GM19193 (cell line): Measurements from ENCODE around the gene MYO5B.

Experiments
- POLR2A ChIP-seq: IDR thresholded peaks from 4 replicates; pipeline ENCODE4 v1.6.1; 2011; ENCODE audit not compliant: insufficient read depth, insufficient read length; ENCODE audit errors: extremely low read depth

Gene MYO5B

GRCh38 chr18:50044402-50044801 is 150.5 kb downstream of the MYO5B start:
- TF ChIP-seq POLR2A, result no peak

GRCh38 chr18:50042611-50043010 is 152.3 kb downstream of the MYO5B start:
- TF ChIP-seq POLR2A, result no peak

GRCh38 chr18:50039746-50040145 is 155.2 kb downstream of the MYO5B start:
- TF ChIP-seq POLR2A, result no peak

GRCh38 chr18:50038448-50038847 is 156.5 kb downstream of the MYO5B start:
- no peak for TF ChIP-seq POLR2A

- no peak for TF ChIP-seq POLR2A
These were observed 160.9 kb downstream of the MYO5B start for GRCh38 chr18:50034029-50034428.

GRCh38 chr18:50033004-50033403 is 161.9 kb downstream of the MYO5B start:
- TF ChIP-seq POLR2A, result no peak

GRCh38 chr18:50030146-50030545 is 164.8 kb downstream of the MYO5B start:
- TF ChIP-seq POLR2A, result no peak

- no peak for TF ChIP-seq POLR2A
These were observed 167.0 kb downstream of the MYO5B start for GRCh38 chr18:50027996-50028395.

GRCh38 chr18:50024466-50024865 is 170.5 kb downstream of the MYO5B start:
- no peak for TF ChIP-seq POLR2A

- no peak for TF ChIP-seq POLR2A
These were observed 172.0 kb downstream of the MYO5B start for GRCh38 chr18:50022985-50023384.

GRCh38 chr18:50014606-50015005 is 180.3 kb downstream of the MYO5B start:
- no peak for TF ChIP-seq POLR2A

- TF ChIP-seq POLR2A, result no peak
These were observed 181.4 kb downstream of the MYO5B start for GRCh38 chr18:50013363-50014138.

GRCh38 chr18:50011813-50012435 is 183.0 kb downstream of the MYO5B start:
- TF ChIP-seq POLR2A, result no peak

- TF ChIP-seq POLR2A, result no peak
These were observed 185.1 kb downstream of the MYO5B start for GRCh38 chr18:50009773-50010335.

- no peak for TF ChIP-seq POLR2A
These were observed 186.6 kb downstream of the MYO5B start for GRCh38 chr18:50008306-50008705.

- TF ChIP-seq POLR2A, result no peak
These were observed 188.4 kb downstream of the MYO5B start for GRCh38 chr18:50006470-50007046.

GRCh38 chr18:50004013-50004412 is 190.9 kb downstream of the MYO5B start:
- no peak for TF ChIP-seq POLR2A

GRCh38 chr18:50002781-50003180 is 192.2 kb downstream of the MYO5B start:
- TF ChIP-seq POLR2A, result no peak
